ENCODE measurements around the gene KLHL29. TPM values are rescaled to one million over a fixed set of nuclear protein-coding genes. Genes with fewer than 3 reads are reported as not detected.
A peak's percentile ranks its signal among the peaks of the same experiment; 100 is the strongest.

Gene KLHL29
- total RNA-seq, 1 donor from 2014 or later: 5.0 TPM

DNA sequence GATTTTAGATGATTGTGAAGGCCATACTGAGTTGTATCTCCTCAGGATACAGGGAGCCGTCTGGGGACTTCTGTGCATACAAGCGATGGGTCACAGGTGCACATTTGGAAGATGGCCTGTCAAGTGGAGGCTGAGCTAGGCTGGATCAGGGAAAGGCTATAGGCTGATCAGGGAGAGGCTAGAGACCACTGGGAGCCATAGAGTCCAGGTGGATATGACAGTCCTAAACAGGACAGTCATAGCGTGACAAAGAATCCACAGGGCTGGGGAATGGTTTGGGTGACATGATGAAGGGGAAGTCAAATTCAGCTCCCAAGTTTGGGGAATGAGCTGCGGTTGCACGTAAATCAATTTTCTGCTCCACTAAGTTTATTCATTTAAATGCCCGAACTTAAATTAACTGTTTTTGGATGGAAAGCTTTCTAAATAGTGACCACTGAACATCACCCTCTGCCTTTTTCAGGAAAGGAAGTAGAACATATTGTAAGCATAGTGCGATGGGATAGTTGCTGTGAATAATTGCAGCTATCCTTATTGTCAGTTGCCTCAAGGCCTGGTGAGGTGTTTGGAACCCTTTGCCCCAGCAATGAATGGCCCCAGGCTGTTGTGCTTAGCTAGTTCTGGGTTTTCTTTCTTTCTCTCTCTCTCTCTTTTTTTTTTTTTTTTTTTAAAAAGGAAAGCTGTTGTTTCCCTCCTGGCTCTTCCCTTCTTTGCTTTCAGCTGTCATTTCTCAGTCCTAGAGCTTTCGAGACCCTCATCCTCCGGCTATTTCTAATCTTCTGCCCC lies 50.5 kb downstream of the KLHL29 start:
- Mint-ChIP-seq H3K9me3 (ENCODE audit: unreplicated experiment) (no peaks in the 10 kb centered on the region), H3K4me1 (ENCODE audit: unreplicated experiment) (peaks cover 12% of the 10 kb centered on the region), H3K4me3 (ENCODE audit: unreplicated experiment) (no peak overlapping the region), H3K27ac (ENCODE audit: unreplicated experiment) (no peak overlapping the region), H3K36me3 (ENCODE audit: unreplicated experiment) (no peaks in the 10 kb centered on the region), H3K27me3 (ENCODE audit: unreplicated experiment) (peaks cover 7% of the 10 kb centered on the region)
- peak; percentile 30 for DNase-seq (ENCODE audit: extremely low spot score, unreplicated experiment)
- no peak for TF ChIP-seq CTCF (IDR thresholded peaks at IDR 0.05)

- no peak overlapping the region for H3K27ac Mint-ChIP-seq (ENCODE audit: unreplicated experiment)
Observed at GRCh38 chr2:23436346-23437098, 51.5 kb downstream of the KLHL29 start.

GRCh38 chr2:23441414-23441813 lies 56.4 kb downstream of the KLHL29 start:
- no peak for TF ChIP-seq CTCF (IDR thresholded peaks at IDR 0.05)
- no peak overlapping the region for H3K27ac Mint-ChIP-seq (ENCODE audit: unreplicated experiment)
- peaks cover 5% of the 10 kb centered on the region for H3K4me1 Mint-ChIP-seq (ENCODE audit: unreplicated experiment)
- no peak for DNase-seq (ENCODE audit: extremely low spot score, unreplicated experiment)
- no peaks in the 10 kb centered on the region for H3K36me3 Mint-ChIP-seq (ENCODE audit: unreplicated experiment)
- no peak overlapping the region for H3K4me3 Mint-ChIP-seq (ENCODE audit: unreplicated experiment)
- no peaks in the 10 kb centered on the region for H3K27me3 Mint-ChIP-seq (ENCODE audit: unreplicated experiment)
- no peaks in the 10 kb centered on the region for H3K9me3 Mint-ChIP-seq (ENCODE audit: unreplicated experiment)

More at GRCh38 chr2:23436346-23437098, 51.5 kb downstream of the KLHL29 start:
- H3K36me3 Mint-ChIP-seq (ENCODE audit: unreplicated experiment): no peaks in the 10 kb centered on the region
- TF ChIP-seq CTCF (IDR thresholded peaks at IDR 0.05): no peak
- peaks cover 7% of the 10 kb centered on the region for H3K27me3 Mint-ChIP-seq (ENCODE audit: unreplicated experiment)
- peak; percentile 66 for DNase-seq (ENCODE audit: extremely low spot score, unreplicated experiment)
- no peaks in the 10 kb centered on the region for H3K9me3 Mint-ChIP-seq (ENCODE audit: unreplicated experiment)
- H3K4me1 Mint-ChIP-seq (ENCODE audit: unreplicated experiment): peaks cover 12% of the 10 kb centered on the region
- no peak overlapping the region for H3K4me3 Mint-ChIP-seq (ENCODE audit: unreplicated experiment)

GRCh38 chr2:23445450-23445868 lies 60.5 kb downstream of the KLHL29 start:
- Mint-ChIP-seq H3K9me3 (ENCODE audit: unreplicated experiment) (no peaks in the 10 kb centered on the region), H3K36me3 (ENCODE audit: unreplicated experiment) (no peaks in the 10 kb centered on the region), H3K4me1 (ENCODE audit: unreplicated experiment) (peaks cover 5% of the 10 kb centered on the region), H3K4me3 (ENCODE audit: unreplicated experiment) (no peak overlapping the region), H3K27me3 (ENCODE audit: unreplicated experiment) (no peaks in the 10 kb centered on the region), H3K27ac (ENCODE audit: unreplicated experiment) (no peak overlapping the region)
- TF ChIP-seq CTCF (IDR thresholded peaks at IDR 0.05): no peak
- peak; percentile 32 for DNase-seq (ENCODE audit: extremely low spot score, unreplicated experiment)

DNA sequence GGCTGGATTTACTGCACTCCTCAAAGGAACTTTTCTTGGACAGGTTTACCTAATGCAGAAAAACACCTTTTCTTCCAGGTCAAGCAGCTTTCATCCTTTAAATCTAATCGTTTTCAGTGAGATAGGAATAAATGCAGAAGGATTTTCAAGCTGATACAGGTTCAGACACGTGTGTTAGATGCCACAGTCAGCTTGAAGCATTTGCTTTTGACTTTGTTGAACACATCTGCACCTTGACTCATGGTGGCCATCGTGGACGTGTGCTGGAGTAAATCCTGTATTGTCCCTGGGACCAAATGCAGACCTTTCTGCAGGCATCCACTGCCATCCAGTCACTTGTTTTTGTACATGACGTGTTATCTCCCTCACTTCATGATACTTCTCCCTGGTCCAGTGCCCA lies 61.9 kb downstream of the KLHL29 start:
- no peak for TF ChIP-seq CTCF (IDR thresholded peaks at IDR 0.05)
- H3K4me3 Mint-ChIP-seq (ENCODE audit: unreplicated experiment): no peak overlapping the region
- H3K27ac Mint-ChIP-seq (ENCODE audit: unreplicated experiment): no peak overlapping the region
- DNase-seq (ENCODE audit: extremely low spot score, unreplicated experiment): peak; percentile 11
- peaks cover 2% of the 10 kb centered on the region for H3K27me3 Mint-ChIP-seq (ENCODE audit: unreplicated experiment)
- peaks cover 5% of the 10 kb centered on the region for H3K4me1 Mint-ChIP-seq (ENCODE audit: unreplicated experiment)
- no peaks in the 10 kb centered on the region for H3K36me3 Mint-ChIP-seq (ENCODE audit: unreplicated experiment)
- no peaks in the 10 kb centered on the region for H3K9me3 Mint-ChIP-seq (ENCODE audit: unreplicated experiment)
